GM21619 (cell line): ENCODE measurements around the gene MYEOV.

Experiments
- ATAC-seq: cut with Tn5 transposase; IDR thresholded peaks from one replicate; pipeline ENCODE4 v1.9.1; 2021; ENCODE audit not compliant: unreplicated experiment

The MYEOV gene

GRCh38 chr11:69286374-69287371 is 7.3 kb upstream of the MYEOV start:
- no peak for ATAC-seq

- no peak for ATAC-seq
Measured at GRCh38 chr11:69287968-69288882, 5.7 kb upstream of the MYEOV start.

- no peak for ATAC-seq
Measured at GRCh38 chr11:69288883-69289242, 5.1 kb upstream of the MYEOV start.

- ATAC-seq: no peak
Measured at GRCh38 chr11:69290806-69291205, 3.1 kb upstream of the MYEOV start.

GRCh38 chr11:69291459-69292110 is 2.4 kb upstream of the MYEOV start:
- no peak for ATAC-seq

- no peak for ATAC-seq
Measured at GRCh38 chr11:69292221-69292648, 1.7 kb upstream of the MYEOV start.

- no peak for ATAC-seq
Measured at GRCh38 chr11:69293087-69293486, 868 bp upstream of the MYEOV start.

- ATAC-seq: no peak
Measured at GRCh38 chr11:69294571-69295078, 670 bp downstream of the MYEOV start.

- ATAC-seq: no peak
Measured at GRCh38 chr11:69295079-69295994, 1.4 kb downstream of the MYEOV start.

GRCh38 chr11:69295995-69296889 is 2.3 kb downstream of the MYEOV start:
- no peak for ATAC-seq

GRCh38 chr11:69296890-69297786 is 3.2 kb downstream of the MYEOV start:
- ATAC-seq: peak; percentile 48

GRCh38 chr11:69297787-69298266 is 3.9 kb downstream of the MYEOV start:
- peak; percentile 10 for ATAC-seq

GRCh38 chr11:69298267-69299022 is 4.5 kb downstream of the MYEOV start:
- ATAC-seq: peak; percentile 53

- no peak for ATAC-seq
Measured at GRCh38 chr11:69299023-69299461, 5.1 kb downstream of the MYEOV start.

- ATAC-seq: no peak
Measured at GRCh38 chr11:69299572-69299971, 5.6 kb downstream of the MYEOV start.

GRCh38 chr11:69300120-69301060 is 6.4 kb downstream of the MYEOV start:
- no peak for ATAC-seq
